GM15510 (cell line): Measurements from ENCODE around the gene ZMIZ1.

ENCODE experiments used
- POLR2A ChIP-seq: IDR thresholded peaks from 3 replicates; pipeline ENCODE4 v1.6.1; 2011; ENCODE audit warnings: borderline replicate concordance; ENCODE audit not compliant: insufficient read length; ENCODE audit errors: extremely low read depth

The ZMIZ1 gene

GRCh38 chr10:79223091-79224048 lies 154.6 kb downstream of the ZMIZ1 start:
- TF ChIP-seq POLR2A, result no peak

- no peak for TF ChIP-seq POLR2A
Observed at GRCh38 chr10:79224263-79224949, 155.6 kb downstream of the ZMIZ1 start.

DNA sequence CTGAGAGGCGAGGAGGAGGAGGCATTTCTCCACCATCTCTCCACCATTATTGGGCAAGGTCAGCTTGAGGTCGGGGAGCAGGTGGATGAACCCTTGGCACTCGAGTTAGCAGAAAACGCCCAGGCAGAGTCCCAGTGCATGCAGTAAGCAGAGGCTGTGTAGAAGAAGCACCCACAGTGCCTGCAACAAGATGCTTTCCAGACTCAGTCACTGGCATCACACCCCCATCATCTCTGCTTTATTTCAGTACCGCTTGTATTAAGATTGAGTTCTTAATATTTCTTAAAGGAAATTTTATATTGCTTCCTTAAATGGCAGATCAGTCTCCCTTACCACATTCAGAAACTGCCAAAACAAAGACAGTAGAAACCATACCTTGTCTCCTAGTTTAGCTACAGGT lies 156.2 kb downstream of the ZMIZ1 start:
- no peak for TF ChIP-seq POLR2A

DNA sequence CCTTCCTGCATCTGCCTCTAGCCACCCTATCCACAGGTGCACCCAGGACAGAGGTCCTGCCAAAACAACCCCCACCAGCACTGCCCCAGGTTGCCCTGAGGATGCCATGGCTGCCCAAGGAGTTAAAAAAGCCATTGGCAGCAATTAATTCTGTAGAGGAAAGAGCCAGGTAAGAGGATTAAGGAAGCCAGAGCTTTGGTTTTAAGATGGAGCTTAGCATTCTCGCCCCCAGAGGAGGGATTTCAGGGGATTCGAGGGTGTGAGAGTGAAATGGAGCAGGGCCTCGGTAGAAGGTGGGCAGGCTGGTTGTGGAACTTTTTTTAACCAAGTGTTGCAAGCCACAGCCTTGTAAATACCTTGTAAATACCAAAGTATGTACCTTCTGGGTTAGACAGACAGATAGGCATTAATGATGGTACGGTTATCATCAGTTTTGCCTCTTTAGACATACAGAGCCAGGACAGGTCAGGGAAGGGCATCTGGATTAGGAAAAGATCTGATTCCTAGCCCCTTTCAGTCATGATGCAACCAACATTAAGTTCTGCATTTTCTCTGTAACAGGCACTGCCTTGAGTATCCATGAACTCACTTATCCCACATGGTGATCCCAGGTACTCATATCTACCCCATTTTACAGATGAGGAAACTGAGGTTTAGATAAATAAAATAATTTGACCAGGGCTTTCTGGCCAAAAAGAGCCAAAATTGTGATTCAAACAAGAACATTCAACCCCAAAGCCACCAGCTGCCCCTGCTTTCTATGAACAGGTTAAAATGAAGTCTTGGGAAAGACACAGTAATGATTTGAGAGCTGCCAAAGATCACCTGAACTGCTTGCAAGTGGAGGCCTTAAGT lies 157.9 kb downstream of the ZMIZ1 start:
- no peak for TF ChIP-seq POLR2A

- TF ChIP-seq POLR2A, result no peak
Observed at GRCh38 chr10:79229071-79229541, 160.3 kb downstream of the ZMIZ1 start.

DNA sequence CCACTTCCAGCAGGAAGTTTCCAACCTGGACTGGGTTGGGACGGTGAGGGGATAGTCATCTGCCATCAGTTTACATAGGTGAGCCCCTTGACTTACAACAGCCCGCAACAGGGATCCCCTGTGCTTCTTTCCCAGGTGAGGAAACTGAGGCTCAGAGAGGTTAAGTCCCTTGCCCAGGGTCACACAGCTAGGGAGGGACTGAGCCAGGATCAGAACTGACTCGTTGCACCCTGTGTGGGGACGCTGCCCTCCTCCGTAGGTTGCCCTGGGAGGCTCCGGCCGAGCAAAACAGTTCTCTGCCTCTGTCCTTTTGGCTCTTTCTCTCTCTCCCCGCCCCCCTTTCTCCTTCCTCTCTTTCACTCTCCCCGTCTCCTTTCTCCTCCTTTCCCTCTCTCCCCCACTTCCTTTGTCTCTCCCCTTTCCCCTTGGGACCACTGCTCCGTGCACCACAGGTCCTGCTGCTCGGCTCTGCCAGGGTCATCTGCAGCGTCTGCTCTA lies 161.1 kb downstream of the ZMIZ1 start:
- no peak for TF ChIP-seq POLR2A

DNA sequence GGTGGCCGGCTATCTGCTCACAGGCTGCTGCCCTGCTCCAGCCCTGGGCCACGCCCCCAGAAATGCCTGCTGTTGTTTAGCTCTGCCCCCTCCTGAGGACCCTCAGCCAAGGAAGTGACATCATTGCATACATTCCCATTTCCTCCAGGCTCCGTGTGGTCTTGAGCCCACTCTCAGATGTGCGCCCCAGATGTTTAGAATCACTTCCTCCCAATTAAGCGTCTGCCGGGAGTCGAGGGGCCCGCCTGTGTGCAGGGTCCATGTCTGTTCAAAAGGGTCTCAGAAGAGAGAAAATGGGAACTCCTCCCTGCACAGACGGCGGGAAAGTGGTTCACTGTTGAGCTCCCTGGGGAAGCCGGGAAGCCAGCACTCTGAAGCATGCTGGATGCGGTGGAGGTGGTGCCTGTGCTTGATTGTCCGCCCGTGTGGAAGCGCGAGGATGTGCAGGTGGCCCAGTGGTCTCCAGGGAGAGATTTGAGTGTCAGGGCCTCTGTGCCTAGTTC lies 161.6 kb downstream of the ZMIZ1 start:
- TF ChIP-seq POLR2A, result no peak

GRCh38 chr10:79230850-79231249 lies 162.1 kb downstream of the ZMIZ1 start:
- no peak for TF ChIP-seq POLR2A

GRCh38 chr10:79231908-79232307 lies 163.1 kb downstream of the ZMIZ1 start:
- no peak for TF ChIP-seq POLR2A

DNA sequence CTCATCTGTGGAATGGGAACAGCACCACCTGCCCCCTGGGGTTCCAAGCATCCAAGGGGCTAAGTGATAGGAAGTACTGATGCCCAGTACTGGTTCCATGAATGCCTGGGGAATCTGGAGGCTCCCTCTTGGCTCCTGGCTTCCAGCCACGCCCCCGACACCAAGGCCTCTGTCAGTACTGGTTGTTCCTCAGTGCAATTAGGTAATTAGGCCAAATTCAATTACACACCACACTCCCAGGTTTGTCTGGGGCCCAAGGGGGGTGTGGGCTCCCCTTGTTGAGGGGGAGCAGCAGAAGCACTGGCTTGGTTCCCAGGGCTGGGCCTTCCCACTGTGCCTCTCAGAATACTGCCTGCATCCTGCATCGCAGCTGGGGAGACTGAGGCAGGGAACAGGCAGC lies 164.1 kb downstream of the ZMIZ1 start:
- no peak for TF ChIP-seq POLR2A

GRCh38 chr10:79234391-79235315 lies 165.9 kb downstream of the ZMIZ1 start:
- TF ChIP-seq POLR2A, result no peak

DNA sequence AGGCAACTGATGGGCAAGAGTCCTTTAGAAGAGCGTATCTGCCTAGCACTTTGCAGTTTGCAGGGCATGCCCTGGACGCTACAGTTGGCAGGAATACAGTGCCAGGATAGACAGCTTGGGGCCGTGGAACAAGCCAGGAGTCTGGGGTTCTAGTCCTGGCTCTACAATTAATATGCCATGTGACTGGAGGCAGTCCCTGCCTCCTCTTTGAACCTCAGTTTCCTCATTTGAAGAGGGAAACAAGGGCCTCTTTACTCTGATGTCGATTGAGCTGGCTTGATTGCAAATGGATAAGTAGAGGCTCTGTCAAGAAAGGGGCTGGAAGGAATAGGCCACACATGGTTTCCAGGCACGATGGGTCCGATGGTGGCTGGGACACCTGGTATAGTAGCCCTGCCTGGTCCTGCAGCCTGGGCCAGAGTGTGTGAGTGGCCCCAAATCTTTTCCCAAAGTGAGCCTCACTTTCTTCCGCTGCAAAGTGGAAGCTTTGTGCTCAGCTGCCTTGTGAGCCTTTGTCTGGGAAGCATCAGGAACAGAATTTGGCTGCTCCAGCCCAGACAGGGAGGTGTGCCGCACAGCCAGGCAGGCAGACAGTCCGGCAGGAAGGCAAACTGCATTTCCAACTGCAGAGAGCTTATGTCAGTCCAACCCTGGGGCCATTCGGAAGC lies 167.1 kb downstream of the ZMIZ1 start:
- no peak for TF ChIP-seq POLR2A

DNA sequence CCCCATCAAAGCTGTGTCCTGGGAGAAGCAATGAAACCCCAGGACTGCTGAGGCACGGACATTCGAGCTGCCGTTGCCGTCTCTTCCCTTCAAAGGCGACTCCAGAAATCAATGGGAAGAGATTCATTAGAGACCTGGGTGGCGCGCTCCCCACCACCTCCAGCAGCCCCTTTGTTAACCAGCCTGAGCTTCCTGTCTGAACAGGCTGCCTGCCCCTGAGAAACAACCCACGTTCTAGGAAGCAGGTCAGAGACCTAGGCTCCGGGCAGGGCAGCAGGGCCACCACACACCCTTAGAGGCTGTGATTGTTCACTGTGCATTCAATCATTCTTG lies 167.6 kb downstream of the ZMIZ1 start:
- TF ChIP-seq POLR2A, result no peak
